GM19328 (cell line): ENCODE data around the gene TSHZ1.

Experiments
- ATAC-seq: cut with Tn5 transposase; IDR thresholded peaks from one replicate; pipeline ENCODE4 v1.9.1; 2021; ENCODE audit warnings: mild to moderate bottlenecking, moderate library complexity; ENCODE audit not compliant: unreplicated experiment

The TSHZ1 gene

DNA sequence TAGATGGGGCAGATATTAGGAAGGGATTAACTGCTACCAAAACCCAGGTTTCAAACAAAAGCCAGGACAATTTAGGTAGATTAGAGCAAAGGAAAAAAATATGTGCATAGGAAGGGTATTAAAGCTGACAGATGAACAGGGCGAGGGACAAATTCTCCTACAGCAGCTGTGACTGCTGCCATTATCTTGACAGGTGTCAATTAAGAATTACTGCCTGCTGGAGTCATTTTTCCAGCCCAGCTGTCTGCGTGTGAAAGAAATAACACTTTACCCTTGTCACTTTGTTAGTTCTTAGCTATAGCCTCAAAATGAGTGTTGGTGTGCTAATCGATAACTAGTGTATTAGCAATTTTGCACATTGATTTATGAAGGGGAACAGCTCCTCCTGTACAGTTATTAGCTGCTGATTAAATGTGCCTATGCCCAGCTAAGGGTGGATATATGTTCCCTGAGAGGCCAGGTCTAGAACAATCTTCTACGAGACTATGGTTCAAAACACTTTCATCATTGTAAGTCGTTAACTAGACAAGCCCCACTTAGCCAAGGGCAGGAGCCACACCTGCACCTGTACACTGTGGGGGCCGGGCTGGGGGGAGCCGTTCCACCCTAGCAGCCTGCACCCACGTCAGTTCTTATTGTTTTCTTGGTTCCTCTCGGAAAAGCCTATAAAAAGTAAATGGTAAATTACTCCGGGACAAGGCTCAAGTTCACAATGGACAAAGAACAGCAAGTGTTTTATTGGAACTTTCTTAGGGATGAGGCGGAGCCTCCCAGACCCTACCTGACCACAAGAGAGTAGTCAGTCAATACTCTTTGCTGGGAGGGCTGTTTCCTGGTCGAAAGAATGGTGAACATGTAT lies 7.7 kb downstream of the TSHZ1 start:
- ATAC-seq = no peak

DNA sequence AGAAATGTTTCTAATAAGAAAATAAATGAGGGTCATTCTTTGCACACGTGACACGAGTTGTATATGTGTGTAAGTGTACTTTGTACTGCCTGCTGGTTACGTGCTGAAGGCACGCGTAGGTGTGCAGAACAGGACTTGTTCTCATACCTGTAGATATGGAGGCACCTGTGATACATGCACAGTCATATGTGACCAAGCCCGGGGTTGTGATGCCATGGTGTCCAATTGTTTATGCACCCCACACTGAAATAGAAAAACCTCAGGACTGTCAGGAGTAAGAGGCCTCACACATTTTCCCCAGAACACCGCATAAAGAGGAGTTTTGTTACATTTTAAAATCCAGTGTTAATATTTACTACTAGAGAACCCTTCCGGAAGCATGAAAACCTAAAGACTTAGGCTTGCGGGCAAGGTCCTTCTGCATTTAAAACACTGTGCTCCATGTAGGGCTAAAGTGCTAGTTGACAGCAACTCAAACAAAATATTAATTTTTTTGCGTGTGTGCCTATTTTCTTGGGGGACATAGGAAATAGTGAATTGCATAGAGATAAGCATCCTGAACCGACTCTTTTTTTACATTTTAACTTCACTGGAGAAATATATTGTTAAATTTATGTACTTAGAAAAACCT lies 9.3 kb downstream of the TSHZ1 start:
- no peak for ATAC-seq

DNA sequence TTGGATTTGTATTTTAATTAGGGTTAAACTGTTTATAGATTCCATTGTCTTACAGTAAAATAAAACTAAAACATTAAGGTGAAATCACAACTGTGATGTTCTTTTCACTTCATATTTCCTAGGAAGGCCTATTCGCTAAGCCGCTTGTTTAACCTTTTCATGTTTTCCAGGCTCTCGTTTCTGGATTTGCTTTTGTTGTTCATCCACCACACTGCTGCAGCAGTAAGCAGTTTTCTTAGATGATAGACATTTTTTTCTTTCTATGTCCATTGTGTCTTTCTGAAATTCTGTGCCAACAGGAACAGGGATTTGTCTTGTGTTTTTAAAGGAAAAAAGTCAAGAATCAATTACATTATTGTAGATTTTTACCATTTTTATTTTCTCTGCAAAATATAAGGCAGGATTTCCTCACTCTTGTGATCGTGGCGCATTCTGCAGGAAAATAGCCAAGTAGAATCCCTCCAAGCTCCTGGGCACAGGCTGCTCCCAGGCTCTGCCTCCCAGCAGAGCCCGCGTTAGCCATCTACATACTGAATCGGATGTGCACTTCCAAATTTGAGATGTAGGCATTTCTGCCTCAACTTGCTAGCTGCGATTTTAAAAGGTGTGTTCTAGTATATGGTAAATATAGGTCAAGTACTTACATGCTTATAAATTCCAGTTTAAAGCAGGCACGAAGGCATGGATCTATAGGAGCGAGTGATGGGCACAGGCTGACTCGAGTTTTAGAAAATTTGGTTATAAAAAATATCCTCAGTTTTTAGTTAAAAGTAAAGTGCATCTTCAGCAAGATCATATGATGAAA lies 10.2 kb downstream of the TSHZ1 start:
- ATAC-seq = no peak

DNA sequence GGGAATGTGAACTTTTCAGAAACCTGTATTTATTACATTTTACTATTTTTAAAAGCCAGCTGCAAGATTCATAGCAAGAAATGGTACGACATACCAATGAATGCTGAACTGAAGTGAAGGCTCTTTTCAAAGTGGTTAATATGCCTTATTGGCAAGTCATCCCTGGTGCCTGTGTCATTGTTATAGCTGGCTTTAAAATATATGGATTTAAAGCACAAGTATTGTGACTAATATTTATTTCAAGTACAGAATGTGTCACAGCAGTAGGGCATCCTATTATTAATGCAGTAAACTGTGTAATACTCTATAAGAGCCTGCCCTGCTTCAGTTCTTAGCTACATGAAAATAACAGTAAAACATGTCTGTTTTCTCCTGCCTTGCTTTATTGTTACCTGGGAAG lies 10.8 kb downstream of the TSHZ1 start:
- ATAC-seq = no peak

DNA sequence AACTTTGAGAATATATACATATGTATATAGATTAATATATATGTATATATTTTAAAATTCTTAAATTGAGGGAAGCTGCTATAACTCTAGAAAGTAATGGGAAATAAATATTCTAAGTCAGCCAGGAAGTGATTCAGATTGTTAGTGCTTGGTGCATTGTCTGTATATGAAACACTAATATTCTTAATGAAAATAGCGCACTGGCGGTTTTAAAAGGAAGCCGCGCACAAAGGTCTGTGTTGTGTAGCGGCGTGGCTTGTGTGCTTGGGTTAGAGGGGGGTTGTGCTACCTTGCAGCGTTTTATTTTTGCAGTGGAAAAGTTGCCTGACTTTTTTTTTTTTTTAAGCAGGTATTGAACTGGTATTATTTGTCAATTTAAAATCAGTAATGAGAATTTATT lies 11.3 kb downstream of the TSHZ1 start:
- no peak for ATAC-seq

DNA sequence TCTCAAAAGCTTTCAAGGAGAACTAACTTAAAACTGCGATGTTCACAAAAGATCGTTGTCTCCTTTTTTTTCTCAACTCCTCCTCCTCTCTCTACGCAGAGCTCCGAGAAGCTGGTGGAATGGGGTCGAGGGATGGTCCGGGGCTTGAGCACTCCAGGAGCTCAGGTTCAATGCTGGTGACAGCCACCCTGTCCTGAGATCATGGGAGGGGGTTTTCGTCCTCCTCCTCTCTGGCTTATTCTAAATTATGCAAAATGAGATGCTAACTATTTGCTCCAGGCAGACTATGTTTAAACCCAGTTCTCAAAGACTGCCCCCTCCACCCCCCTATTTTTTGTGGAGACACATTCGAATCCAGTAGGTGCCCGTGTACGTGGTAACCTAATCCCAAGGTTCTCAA lies 11.8 kb downstream of the TSHZ1 start:
- no peak for ATAC-seq

DNA sequence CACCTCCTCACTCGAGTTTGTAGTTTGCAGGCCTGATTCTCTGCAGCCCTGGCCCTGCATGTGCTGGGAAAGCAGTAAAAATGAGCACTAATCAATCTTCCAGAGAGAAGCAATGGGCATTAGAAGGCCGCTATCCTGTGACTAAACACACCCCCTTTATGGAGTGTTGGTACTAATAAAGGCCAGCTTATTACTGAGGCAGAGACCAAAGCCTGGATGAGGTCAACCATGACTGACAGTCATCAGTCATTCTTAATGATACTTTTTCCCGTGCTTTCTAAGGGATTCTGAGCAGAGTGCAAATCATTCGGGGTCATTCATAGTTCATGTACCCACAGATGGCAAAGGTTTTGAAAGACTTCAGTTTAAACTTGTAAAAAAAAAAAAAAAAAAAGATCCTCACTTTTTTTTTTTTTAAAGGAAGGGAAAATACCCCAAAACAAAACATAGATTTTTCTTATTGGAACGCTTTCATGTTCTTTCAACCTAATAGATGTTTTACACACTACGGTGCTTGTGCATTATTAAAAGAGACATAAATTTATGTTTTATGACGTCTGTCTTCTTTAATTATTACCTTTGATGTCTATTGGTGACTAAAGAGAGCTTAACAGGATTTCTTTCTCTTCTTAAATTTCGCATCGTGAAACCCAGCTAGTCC lies 13.2 kb downstream of the TSHZ1 start:
- no peak for ATAC-seq

DNA sequence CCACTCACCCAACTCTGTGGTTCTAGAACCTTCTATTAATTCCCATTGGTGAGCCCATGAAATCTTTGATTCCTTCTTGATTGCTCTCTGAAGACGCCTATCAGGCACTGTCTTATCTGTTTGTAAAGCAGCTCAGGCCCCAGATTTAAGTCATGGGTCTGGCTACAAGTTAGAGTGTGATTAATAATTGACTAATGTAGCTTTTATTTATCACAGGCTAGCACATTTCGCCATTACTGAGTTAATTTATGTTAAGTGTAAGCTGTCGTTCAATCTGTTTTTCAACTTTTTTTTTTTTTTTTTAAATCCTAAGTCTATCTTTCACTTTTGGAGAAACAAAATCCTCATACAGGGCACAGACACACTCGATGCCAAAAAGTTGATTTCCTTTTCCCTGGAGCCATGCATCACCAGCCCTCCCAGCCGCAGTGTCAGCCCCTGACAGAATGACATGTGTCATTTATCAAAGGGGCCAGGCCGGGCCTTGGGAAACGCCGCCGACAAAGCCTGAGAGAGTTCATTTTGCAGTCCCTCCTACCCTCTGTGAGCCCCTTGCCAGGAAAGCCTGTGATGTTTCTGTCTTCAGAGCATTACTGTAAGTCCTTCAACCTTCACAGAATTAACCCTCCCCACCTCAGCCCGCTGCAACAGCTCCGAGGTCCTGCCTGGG lies 15.8 kb downstream of the TSHZ1 start:
- no peak for ATAC-seq

DNA sequence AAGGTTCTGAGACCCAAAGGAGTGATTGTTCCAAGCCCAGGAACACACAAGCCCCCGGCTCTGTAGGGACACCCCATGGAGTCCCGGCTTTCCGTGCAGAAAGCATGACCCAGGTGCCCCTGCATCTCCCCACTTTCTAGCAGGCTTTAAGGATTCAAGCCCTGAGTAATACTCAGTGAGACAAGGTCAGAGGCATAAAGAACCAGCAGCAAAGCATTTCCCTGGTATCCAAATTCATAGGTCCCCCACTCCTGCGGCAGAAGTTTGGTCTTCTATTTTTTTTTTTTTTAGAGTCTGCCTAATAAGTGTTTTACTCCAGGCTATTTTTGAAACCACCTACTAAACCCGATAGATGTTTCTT lies 16.3 kb downstream of the TSHZ1 start:
- ATAC-seq = no peak

DNA sequence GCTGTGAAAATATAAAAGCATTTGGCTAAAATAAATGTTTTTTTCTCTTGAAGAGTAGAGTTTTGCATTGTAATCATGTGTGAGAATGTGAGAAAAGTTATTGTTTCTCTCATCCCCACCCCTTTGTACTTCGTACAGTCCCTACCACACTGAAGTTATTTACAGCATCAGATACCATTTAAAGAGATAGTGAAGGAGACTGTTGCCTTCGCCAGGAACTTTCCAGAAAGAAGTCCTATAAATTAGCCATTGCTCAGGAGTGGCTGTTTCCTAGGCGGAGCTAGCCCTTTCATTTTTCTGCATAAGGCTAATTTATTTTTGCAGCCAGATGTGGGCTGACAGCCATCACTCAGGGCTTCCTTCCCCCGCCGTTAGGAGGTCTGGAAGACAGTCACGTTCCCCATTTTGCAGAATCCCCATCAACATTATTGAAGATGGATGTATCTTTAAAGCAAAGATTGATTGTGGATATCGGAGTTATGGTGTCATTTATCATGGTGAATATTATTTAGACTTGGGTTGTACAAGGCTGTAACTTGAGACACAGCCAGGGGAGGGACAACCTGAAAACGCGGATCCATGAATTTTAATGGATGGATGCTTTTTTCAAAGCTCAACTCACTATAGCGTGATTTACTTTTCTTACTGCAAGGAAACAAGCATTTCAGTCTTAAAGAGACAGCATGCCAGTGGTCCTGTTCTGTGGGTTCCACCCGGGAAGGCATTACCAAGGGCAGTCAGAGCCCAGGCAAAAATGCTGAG lies 17.1 kb downstream of the TSHZ1 start:
- no peak for ATAC-seq

DNA sequence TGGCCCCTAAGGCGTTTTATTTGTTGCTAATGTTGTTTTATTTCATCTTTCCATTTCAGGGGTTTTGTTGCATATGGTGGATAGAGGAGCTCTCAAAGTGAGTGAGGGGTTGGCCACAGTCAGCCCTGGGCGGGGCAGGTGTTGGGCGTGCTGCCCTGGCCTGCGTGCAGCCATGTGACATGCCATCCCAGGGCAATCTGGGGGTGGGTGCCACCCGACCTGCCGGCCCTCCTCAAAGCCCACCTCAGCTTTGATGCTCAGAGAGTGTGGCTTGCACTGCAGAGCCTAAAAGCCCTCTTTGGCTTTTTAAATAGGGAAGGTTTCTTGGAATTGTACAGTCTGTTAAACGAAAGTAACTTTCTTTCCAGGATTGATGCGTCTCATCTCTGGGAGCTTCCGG lies 18.4 kb downstream of the TSHZ1 start:
- no peak for ATAC-seq

DNA sequence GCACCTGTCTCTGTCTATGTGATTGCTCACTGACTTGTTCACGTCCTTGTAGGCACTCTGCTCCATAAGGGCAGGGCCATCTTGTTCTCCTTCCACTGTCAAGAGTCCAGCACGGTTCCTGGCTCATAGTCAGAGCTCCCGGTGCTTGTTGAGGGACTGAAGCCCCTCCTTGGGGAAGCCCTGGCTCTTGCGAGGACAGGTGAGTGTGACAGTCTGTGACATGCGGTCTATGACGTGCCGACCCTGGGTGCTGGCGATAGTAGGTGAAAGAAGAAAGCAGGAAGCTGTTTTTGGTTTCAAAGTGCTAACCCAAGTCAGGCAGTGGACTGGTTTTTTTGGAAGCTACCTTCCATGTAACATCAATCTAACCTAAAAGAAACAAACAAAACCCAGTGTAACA lies 18.8 kb downstream of the TSHZ1 start:
- no peak for ATAC-seq

DNA sequence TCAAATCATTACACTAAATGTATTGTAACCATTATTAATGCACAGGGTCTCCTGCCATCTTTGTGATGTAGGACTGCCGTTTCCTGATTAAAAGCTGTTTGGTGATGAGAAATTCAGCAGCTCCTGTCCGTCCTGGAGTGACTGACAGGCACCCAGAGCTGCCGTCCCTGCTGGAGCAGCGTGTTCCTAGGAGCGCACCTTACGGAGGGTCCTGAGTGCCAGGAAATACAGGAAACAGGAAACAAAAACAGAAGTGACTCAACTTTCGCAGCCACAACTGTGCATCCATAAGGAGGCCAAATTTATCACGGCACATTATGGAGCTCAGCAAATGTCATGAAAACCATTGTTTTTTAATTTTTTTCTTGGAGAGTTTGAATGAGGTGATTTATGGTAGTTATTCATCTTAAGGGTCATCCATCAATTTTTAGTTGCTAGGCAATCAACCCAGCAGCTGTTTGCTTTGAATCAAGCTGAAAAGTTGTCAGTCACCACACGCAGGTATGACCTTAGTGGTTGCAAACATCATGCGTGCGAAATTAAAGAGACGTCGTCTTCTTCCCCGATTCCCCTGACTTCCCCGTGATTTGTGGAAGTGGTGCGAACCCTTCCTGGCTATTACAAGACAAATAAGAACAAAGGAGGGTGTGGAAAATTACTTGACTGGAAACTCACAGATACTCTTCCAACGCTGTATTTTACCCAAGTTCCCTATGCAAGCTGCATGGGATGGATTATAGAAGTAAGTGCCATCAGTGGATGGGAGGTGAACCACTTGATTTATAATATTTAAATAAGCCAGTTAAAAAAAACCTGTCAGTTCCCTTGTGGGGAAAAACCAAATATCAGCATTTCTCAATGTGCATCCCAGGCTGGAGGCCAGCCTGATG lies 19.8 kb downstream of the TSHZ1 start:
- ATAC-seq = no peak

DNA sequence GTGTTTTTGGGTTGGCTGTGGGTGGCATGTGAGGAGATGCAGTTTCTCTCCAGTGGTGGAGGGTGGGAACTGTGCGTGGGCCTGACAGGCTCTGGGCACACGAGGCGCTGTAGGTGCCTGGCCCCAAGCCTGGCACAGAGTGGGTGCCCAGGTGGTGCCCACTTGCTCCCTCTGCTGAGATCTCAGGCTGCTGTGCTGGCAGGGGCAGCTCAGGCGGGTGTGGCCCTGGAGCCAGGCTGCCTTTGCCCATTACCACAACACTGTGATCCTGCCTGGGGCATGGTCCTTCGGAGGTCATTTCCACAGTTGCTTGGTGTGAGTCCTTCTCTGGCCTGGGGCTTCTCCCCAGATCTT lies 20.4 kb downstream of the TSHZ1 start:
- ATAC-seq = no peak

DNA sequence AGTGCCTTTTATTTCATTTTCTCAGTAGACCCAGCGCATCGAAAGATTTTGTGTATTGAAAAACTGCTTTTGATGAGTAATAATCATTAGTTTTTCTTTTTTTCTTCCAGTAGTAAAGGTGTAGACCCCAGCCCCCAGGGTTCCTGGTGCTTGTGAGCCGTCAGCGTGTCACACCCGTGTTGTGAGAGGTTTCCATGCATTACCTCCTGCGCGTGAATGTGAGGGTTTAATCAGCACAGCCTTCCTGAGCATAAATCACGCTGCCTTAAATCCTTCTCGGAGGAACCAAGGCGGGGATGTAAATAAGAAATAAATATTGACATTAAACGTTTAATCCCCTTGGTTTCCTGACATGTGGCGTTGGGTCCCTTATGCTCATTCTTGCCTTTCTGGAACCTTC lies 24.3 kb downstream of the TSHZ1 start:
- no peak for ATAC-seq

DNA sequence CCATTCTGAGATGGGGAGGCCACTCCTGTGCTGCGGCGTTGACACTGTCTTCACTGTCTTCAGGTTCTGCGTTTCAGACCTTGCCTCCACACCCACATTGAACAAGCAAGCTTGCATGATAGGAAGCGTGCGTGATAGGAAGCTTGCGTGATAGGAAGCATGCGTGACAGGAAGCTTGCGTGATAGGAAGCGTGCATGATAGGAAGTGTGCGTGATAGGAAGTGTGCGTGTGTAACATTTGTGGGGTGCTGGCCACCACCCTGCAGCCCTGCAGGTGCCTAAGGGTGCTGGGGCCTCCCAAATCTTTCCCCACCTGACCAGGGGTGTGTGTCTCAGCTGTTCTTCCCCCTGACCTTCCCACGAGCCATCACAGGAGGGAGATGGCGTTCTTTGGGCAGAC lies 25.3 kb downstream of the TSHZ1 start:
- ATAC-seq = no peak

DNA sequence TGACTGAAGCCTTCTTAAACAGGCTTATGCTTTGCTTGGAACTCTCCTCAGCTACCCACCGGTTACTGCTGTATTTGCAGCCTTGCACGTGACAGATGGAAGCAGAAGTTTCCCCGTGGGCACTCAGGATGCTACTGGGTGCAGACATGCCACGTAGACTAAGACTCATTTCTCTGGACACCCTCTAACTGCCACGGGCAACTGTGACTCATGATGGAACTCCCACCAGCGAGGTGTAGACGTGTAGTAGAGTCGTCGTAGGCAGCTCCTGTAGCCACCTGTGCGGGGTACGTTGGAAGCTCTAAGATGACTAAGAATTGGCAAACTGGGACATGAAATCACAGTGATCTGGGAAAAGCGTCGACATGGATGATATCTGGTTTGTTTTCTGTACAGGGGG lies 27.5 kb downstream of the TSHZ1 start:
- no peak for ATAC-seq

DNA sequence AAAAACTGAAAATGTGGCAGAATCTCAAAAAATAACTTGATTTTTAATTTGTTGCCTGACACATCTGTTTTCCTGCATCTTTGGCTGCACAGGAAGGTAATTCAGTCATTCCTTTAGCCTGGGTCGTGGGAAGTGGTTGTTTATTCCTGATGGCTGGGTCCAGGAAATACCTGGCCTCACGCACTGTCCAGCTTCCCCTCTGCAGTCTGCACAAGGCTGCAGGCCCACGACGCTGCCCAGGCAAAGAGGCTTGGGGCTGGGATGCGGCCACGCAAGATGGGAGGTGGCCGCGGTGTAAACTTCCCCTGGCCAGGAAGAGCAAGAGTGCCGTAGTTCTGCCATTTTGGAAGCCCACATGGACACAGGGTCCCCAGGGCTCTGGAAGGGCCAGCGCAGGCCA lies 28.2 kb downstream of the TSHZ1 start:
- ATAC-seq = no peak

DNA sequence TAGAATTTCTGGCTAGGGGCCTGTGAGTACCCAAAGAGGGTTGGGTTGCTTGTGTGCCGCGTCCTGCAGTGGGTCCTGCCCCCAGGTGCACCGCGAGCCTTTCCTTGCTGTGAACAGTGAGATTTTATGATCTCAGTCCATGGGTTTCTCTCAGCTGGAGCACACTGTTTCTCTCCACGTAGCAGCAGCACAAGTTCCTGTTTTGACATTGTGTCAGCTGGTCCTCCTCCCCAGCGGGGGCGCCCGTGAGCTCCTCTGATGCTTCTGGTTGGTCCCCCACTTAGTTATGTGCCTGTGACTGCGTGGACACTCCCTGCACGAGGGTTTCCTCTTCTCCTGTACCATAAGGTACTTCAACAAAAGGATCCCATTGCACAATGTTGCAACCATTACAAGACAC lies 29.8 kb downstream of the TSHZ1 start:
- ATAC-seq = no peak
